H1 (cell line): ENCODE data around the gene LANCL2. TPM values are rescaled to one million over a fixed set of nuclear protein-coding genes. Genes with fewer than 3 reads are reported as not detected.

Experiments used
- EZH2 ChIP-seq: fragments of 200-600 bp; sonication (generic); IDR thresholded peaks from 2 replicates; pipeline ENCODE4 v1.7.1; 2012; ENCODE audit warnings: low read depth, mild to moderate bottlenecking, moderate library complexity, low read length, inconsistent platforms; ENCODE audit not compliant: severe bottlenecking
- RBBP5 ChIP-seq: IDR thresholded peaks from 2 replicates; pipeline ENCODE4 v1.7.1; 2012; ENCODE audit warnings: low read depth, mild to moderate bottlenecking, inconsistent platforms, low read length, moderate library complexity, borderline replicate concordance
- polyA plus RNA-seq, 7 experiments: library from polyadenylated mRNA; depleted of rRNA in 3 of 7; stranded (reverse) in 5 of 7; unstranded in 2 of 7; fragments of >200 nt in 5 of 7; fragments of 200-250 nt in 2 of 7; gene quantifications; 1 replicate in 5 of 7; 2 replicates in 1 of 7; 4 replicates in 1 of 7; pipeline versions ENCODE4 v1.2.1 to v1.2.3, GENCODE V29; 2011 to 2013; ENCODE audit warnings: missing spikeins in 2 of 7, mixed read lengths in 2 of 7
- total RNA-seq: library from RNA; stranded (reverse); fragmentation: NEBNext Ultra II Directional; extraction: Animal tissue kit (Norgen Biotek cat#: 25700); gene quantifications from 2 replicates; pipeline ENCODE4 v1.2.1, GENCODE V29; 2021

The LANCL2 gene
- total and polyA plus RNA-seq, 2 of the 8 experiments (the other 6 are each of a cell fraction or from before 2014, with no cell fraction given): 9.2 to 9.5 TPM

DNA sequence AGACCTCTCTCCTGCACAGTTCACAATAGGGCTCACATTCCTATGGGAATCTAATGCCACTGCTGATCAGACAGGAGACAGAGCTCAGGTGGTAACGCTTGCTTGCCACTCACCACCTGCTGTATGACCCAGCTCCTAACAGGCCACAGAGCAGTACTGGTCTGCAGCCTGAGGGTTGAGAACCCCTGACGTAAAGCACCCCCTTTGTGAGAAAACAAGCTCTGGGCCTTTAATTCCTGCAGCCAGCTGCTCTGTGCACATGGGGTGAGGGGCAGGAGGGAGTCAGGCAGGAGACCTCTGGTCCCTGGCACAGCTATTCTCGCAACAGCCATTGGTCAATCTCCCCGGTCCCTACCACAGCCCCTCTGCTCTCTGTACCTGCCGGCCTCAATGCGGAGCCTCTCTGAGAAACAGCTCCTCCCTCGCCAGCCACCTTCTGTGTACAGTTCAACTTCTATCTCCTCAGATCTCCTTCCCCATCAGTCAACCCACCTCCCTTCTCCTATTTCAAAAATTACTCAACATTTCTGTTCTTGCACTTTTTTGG, 102.0 kb downstream of the LANCL2 start (continued):
- TF ChIP-seq RBBP5 (no peak), EZH2 (no peak)
